Right renal pelvis (tissue), 4 donors: ENCODE data around the gene AP4E1. TPM values are rescaled to one million over a fixed set of nuclear protein-coding genes. Genes with fewer than 3 reads are reported as not detected.
A peak's percentile ranks its signal among the peaks of the same experiment; 100 is the strongest.
"Not testable (repeated sequence)": the region's sequence is repeated elsewhere in the genome, so short reads cannot be mapped to it uniquely, and the experiment has no call there.

Experiments
- DNase-seq, 4 donors: peaks; one replicate each; pipeline ENCODE4 v3.0.0-alpha.2; 2013; ENCODE audit warnings: low read depth in 4 of 4, low spot score in 3 of 4, missing footprints in 1 of 4
- polyA plus RNA-seq, 4 donors: library from polyadenylated mRNA; unstranded; fragments of 120-200 nt; gene quantifications; one replicate each; pipeline ENCODE4 v1.2.1, GENCODE V29; 2013; ENCODE audit not compliant: insufficient read length in 4 of 4

The AP4E1 gene
- polyA plus RNA-seq, 4 donors: 8.0 to 10.8 (median 9.6) TPM

DNA sequence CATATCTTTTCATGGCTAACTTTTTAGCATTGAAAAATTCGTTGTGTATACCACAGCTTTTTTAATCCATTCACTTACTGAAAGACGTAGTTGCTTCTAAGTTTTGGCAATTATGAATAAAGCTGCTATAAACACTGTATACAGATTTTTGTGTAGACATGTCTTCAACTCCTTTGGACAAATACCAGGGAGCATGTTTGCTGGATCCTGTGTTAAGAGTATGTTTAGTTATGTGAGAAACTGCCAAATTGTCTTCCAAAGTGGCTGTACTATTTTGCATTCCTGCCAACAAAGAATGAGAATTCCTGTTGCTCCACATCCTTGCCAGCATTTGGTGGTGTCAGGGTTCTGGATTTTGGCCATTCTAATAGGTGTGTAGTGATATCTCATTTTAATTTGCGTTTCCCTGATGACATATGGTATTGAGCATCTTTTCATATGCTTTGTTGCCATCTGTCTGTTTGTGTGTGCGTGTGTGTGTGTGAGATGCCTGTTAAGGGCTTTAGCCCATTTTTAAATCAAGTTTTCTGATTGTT lies 98.7 kb downstream of the AP4E1 start:
- no peak for DNase-seq

- DNase-seq: no peak
Measured at GRCh38 chr15:51011212-51011611, 102.7 kb downstream of the AP4E1 start.

DNA sequence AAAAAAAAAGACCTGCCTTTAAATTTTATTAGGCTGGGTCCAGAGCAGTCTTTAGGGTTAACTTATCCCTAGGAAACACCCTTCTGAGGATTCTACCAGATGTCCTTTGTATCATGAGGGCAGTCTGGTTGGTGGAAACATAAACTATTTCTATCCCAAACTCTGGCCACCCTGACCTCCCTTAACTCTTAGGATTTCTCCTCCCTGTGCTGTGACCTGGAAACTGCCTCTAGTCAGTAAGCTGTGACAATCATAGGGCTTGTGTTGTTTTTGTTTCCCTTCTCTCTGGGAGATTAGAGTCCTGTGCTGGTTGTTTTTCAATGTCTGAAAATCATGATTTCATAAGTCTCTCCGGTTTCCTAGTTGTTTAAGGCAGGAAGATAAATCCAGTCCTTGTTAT lies 108.1 kb downstream of the AP4E1 start:
- no peak for DNase-seq

DNA sequence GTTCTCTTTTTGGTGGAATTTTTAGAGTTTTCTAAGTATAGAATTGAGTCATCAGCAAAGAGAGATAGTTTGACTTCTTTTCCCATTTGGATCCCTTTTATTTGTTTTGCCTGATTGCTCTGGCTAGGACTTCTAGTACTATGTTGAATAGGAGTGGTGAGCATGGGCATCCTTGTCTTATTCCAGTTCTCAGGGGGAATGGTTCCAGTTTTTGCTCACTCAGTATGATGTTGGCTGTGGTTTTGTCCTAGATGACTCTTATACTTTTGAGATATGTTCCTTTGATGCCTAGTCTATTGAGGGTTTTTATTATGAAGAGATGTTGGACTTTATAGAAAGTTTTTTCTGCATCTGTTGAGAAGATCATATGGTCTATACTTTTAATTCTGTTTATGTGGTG lies 113.7 kb downstream of the AP4E1 start:
- no peak for DNase-seq

DNA sequence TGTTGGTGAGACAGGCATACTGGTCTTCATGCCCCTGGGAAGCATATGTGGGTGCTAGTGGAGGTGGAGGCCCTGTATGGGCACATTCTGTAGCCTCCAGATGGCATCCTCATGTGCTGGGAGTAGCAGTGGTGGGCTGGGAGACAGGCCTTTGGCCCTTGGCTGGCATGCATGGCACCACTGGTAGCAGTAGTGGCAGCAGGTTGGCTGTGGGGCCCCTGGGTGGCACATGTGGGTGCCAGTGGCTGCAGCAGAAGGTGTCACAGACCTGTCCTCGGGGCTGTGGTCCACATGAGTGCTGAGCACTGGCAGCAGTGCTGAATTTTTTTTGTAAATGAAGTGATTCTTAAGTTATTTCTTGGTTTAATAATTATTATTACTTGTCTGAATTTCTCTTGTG lies 115.0 kb downstream of the AP4E1 start:
- no peak for DNase-seq

- no peak for DNase-seq
Measured at GRCh38 chr15:51024735-51025453, 116.4 kb downstream of the AP4E1 start.

- DNase-seq: no peak
Measured at GRCh38 chr15:51025454-51025846, 117.0 kb downstream of the AP4E1 start.

DNA sequence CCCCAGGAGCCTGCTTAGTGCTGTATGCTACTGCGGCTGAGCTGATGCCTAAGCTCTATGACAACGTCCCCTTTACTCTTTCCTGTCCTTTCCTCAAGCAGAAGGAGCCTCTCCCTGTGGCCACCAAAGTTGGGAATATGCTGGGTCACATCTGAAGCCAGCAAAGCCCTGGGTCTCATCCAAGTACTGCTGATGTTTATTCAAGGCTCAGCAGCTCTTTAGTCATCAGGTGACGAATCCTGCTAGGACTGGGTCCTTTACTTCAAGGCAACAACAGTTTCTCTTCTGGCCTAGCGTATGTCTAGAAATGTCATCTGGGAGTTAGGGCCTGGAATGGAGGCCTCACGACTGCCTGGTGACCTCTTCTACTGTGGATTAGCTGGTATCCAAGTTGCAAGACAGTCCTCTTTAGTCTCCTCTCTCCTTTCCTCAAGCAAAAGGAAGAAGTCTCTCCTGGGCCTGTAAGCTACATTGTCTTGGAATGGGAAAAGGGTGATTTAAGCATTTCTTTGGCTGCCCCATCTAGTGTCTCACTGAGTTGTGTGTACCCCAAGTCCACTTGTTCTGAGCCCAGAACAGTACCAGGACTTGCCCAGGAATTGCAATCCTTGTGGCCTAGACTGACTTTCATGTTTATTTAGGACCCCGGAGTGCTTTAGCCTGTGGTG lies 122.3 kb downstream of the AP4E1 start:
- DNase-seq: no peak

- DNase-seq: not testable (repeated sequence)
Measured at GRCh38 chr15:51037474-51037873, 129.0 kb downstream of the AP4E1 start.

- no peak for DNase-seq
Measured at GRCh38 chr15:51038162-51038973, 129.9 kb downstream of the AP4E1 start.

DNA sequence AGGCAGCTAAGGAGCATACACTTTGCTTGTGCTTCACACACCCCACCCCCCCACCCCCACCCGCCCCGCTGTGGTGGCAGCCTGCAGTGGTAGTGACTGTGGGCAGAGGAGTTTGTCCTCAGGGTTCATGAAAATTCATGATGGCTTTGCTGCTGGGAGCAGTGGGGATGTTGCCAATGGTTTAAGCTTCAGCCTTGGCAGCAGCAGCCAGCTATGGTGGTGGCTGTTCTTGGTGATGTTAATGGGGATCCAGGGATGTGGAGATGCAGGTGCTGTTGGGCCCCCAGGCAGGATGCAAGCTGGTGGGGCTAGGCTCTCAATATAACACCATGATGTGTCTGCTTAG lies 130.5 kb downstream of the AP4E1 start:
- DNase-seq: no peak

GRCh38 chr15:51044037-51044727 lies 135.7 kb downstream of the AP4E1 start:
- no peak for DNase-seq

GRCh38 chr15:51046016-51046415 lies 137.5 kb downstream of the AP4E1 start:
- DNase-seq: no peak

- peak in 3 of 4 donors; percentile 11 to 24 (median 13) for DNase-seq
Measured at GRCh38 chr15:51046799-51047449, 138.4 kb downstream of the AP4E1 start.

GRCh38 chr15:51048308-51048707 lies 139.8 kb downstream of the AP4E1 start:
- no peak for DNase-seq

- no peak for DNase-seq
Measured at GRCh38 chr15:51049081-51049480, 140.6 kb downstream of the AP4E1 start.

DNA sequence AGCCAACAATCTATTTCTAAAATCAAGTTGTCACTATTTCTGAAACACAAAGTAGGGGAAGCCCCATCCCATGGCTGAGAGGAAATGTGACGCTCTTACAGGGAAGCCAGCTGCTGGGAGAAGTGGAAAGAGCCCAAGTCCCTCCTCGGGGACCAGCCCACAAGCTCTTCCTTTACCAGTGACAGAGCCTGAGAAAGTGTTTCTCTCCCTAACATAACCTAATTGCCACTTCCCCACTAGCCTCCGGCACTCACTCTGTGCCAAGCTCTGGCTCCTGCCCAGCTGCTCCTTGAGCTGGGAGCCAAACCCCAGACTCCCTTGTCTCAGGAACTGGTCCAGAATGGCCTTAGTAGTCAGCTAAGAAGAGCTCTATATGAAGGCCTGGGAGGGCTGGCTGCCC lies 143.3 kb downstream of the AP4E1 start:
- no peak for DNase-seq

DNA sequence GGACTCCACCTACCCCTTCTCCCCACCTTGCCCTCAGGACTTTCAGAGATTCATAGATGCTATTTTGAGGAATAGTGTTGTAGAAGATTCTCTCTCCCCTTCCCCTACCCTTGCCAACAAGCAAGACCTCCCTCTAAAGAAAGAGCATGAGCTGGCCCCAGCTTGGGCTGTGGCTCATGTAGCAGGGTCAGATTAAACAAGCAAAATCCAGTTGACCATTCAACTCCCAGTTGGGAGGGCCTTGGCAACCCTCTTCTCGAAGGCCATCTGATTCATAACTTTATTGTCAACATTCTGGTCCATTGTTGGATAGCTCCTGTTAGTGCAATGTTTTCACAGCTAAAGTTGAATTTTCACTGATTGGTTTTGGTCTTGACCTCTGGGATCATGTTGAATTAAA lies 145.1 kb downstream of the AP4E1 start:
- DNase-seq: no peak

- no peak for DNase-seq
Measured at GRCh38 chr15:51054535-51054934, 146.1 kb downstream of the AP4E1 start.
